Vagina (tissue), 2 donors: ENCODE results near the gene COL23A1. TPM values are rescaled to one million over a fixed set of nuclear protein-coding genes. Genes with fewer than 3 reads are reported as not detected.

Experiments used
- DNase-seq, 2 donors: peaks; one replicate each; pipeline ENCODE4 v3.0.0-alpha.2; 2017; ENCODE audit errors: extremely low spot score in 2 of 2
- H3K27ac ChIP-seq: fragments of 200-600 bp; sonication (generic); one replicate; pipeline ENCODE4 v1.5.1; 2019
- H3K27me3 ChIP-seq: fragments of 200-600 bp; sonication (generic); one replicate; pipeline ENCODE4 v1.5.1; 2019
- H3K36me3 ChIP-seq, 2 donors: fragments of 200-600 bp; sonication (generic); one replicate each; pipeline ENCODE4 v1.5.1; 2017 to 2019
- H3K4me1 ChIP-seq: fragments of 200-600 bp; sonication (generic); one replicate; pipeline ENCODE4 v1.5.1; 2019
- H3K4me3 ChIP-seq, 2 donors: fragments of 200-600 bp; sonication (generic); 1 replicate in 1 of 2; 2 replicates in 1 of 2; pipeline ENCODE4 v1.5.1; 2016 to 2019
- H3K9me3 ChIP-seq: fragments of 200-600 bp; sonication (generic); one replicate; pipeline ENCODE4 v1.5.1; 2019
- CTCF ChIP-seq, 3 experiments: fragments of 450-650 bp in 2 of 3; fragments of 200-600 bp in 1 of 3; sonication (generic) in 1 of 3; IDR thresholded peaks; one replicate each; pipeline ENCODE4 v1.5.1; 2017 to 2019; ENCODE audit warnings: antibody characterized with exemption in 3 of 3, mild to moderate bottlenecking in 2 of 3, moderate library complexity in 2 of 3
- POLR2A ChIP-seq, 2 donors: fragments of 450-650 bp; IDR thresholded peaks; one replicate each; pipeline ENCODE4 v1.6.1; 2017; ENCODE audit warnings: antibody characterized with exemption in 2 of 2, mild to moderate bottlenecking in 2 of 2, moderate library complexity in 2 of 2
- POLR2AphosphoS5 ChIP-seq, 2 donors: sonication (generic); formaldehyde crosslinking; IDR thresholded peaks; one replicate each; pipeline ENCODE4 v1.9.0; 2017; ENCODE audit warnings: antibody characterized with exemption in 2 of 2, mild to moderate bottlenecking in 2 of 2, low read depth in 1 of 2; ENCODE audit not compliant: insufficient read depth in 1 of 2
- intact Hi-C: fragments of 100-400 bp; cut with DNase I; formaldehyde crosslinking; loops from one replicate; pipeline ENCODE4 v1.15.1; 2023
- total RNA-seq: library from RNA; depleted of rRNA; stranded (reverse); fragments of >200 nt; gene quantifications from one replicate; pipeline ENCODE4 v1.2.3, GENCODE V29; 2016

Gene COL23A1
- total RNA-seq, 1 donor from 2014 or later: 3.7 TPM

GRCh38 chr5:178555771-178556211 lies 34.4 kb downstream of the COL23A1 start:
- Histone ChIP-seq H3K27ac (no peak overlapping the region), H3K4me1 (no peaks in the 10 kb centered on the region), H3K9me3 (no peaks in the 10 kb centered on the region), H3K36me3 (no peaks in the 10 kb centered on the region), H3K4me3 (no peak overlapping the region), H3K27me3 (no peaks in the 10 kb centered on the region)
- intact Hi-C loops: no loop called here
- DNase-seq: no peak
- TF ChIP-seq POLR2AphosphoS5 (IDR thresholded peaks at IDR 0.05; ENCODE audit: insufficient read depth in 1 of 2, low read depth in 1 of 2) (no peak), CTCF (IDR thresholded peaks at IDR 0.05) (no peak), POLR2A (IDR thresholded peaks at IDR 0.05) (no peak)

GRCh38 chr5:178555005-178555404 lies 35.2 kb downstream of the COL23A1 start:
- TF ChIP-seq POLR2A (IDR thresholded peaks at IDR 0.05) (no peak), CTCF (IDR thresholded peaks at IDR 0.05) (no peak), POLR2AphosphoS5 (IDR thresholded peaks at IDR 0.05; ENCODE audit: insufficient read depth in 1 of 2, low read depth in 1 of 2) (no peak)

GRCh38 chr5:178554311-178554710 lies 35.9 kb downstream of the COL23A1 start:
- H3K27me3 ChIP-seq: no peaks in the 10 kb centered on the region
- H3K36me3 ChIP-seq: no peaks in the 10 kb centered on the region
- TF ChIP-seq POLR2A (IDR thresholded peaks at IDR 0.05) (no peak), POLR2AphosphoS5 (IDR thresholded peaks at IDR 0.05; ENCODE audit: insufficient read depth in 1 of 2, low read depth in 1 of 2) (no peak), CTCF (IDR thresholded peaks at IDR 0.05) (no peak)
- no peak overlapping the region for H3K27ac ChIP-seq
- no peak overlapping the region for H3K4me3 ChIP-seq
- intact Hi-C loops: loop anchor here (5.0 kb wide), 1 partner anchor 277 kb away; no protein-coding TSS in a partner anchor
- H3K4me1 ChIP-seq: no peaks in the 10 kb centered on the region
- no peak for DNase-seq
- H3K9me3 ChIP-seq: no peaks in the 10 kb centered on the region

More at GRCh38 chr5:178555005-178555404, 35.2 kb downstream of the COL23A1 start:
- Histone ChIP-seq H3K4me1 (no peaks in the 10 kb centered on the region), H3K36me3 (no peaks in the 10 kb centered on the region), H3K27ac (no peak overlapping the region), H3K9me3 (no peaks in the 10 kb centered on the region), H3K27me3 (no peaks in the 10 kb centered on the region), H3K4me3 (no peak overlapping the region)
- no peak for DNase-seq
- intact Hi-C loops: no loop called here

GRCh38 chr5:178553517-178553916 lies 36.7 kb downstream of the COL23A1 start:
- intact Hi-C loops: loop anchor here (5.0 kb wide), 1 partner anchor 276 kb away; no protein-coding TSS in a partner anchor
- Histone ChIP-seq H3K4me3 (no peak overlapping the region), H3K27me3 (no peaks in the 10 kb centered on the region), H3K4me1 (no peaks in the 10 kb centered on the region), H3K36me3 (no peaks in the 10 kb centered on the region), H3K27ac (no peak overlapping the region), H3K9me3 (no peaks in the 10 kb centered on the region)
- TF ChIP-seq POLR2AphosphoS5 (IDR thresholded peaks at IDR 0.05; ENCODE audit: insufficient read depth in 1 of 2, low read depth in 1 of 2) (no peak), POLR2A (IDR thresholded peaks at IDR 0.05) (no peak), CTCF (IDR thresholded peaks at IDR 0.05) (no peak)
- DNase-seq: no peak

GRCh38 chr5:178551468-178551867 lies 38.7 kb downstream of the COL23A1 start:
- H3K9me3 ChIP-seq: no peaks in the 10 kb centered on the region
- H3K27me3 ChIP-seq: no peaks in the 10 kb centered on the region
- intact Hi-C loops: loop anchor here (5.0 kb wide), 1 partner anchor 274 kb away; no protein-coding TSS in a partner anchor
- DNase-seq: no peak
- H3K4me3 ChIP-seq: no peak overlapping the region
- H3K27ac ChIP-seq: no peak overlapping the region
- TF ChIP-seq POLR2AphosphoS5 (IDR thresholded peaks at IDR 0.05; ENCODE audit: insufficient read depth in 1 of 2, low read depth in 1 of 2) (no peak), CTCF (IDR thresholded peaks at IDR 0.05) (peak in 1 of 3 experiments; percentile 4), POLR2A (IDR thresholded peaks at IDR 0.05) (no peak)
- H3K4me1 ChIP-seq: no peaks in the 10 kb centered on the region
- no peaks in the 10 kb centered on the region for H3K36me3 ChIP-seq
